ENCODE results near the gene NT5DC1.

DNA sequence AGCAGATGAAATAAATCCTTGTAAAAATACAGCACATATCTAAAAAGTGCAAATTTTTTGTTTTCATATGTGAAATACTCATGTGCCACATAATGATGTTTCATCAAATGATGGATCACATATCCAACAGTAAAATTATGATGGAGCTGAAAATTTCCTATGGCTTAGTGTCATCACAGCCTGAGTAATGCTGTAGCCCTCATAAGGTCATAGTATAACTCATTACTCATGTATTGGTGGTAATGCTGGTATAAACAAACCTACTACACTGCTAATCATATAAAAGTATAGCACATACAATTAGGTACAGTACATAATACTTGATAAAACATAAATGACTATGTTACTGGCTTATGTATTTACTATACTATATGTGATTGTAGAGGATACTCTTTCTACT lies 166.2 kb downstream of the NT5DC1 start:
- TF ChIP-seq, protein P1, sequence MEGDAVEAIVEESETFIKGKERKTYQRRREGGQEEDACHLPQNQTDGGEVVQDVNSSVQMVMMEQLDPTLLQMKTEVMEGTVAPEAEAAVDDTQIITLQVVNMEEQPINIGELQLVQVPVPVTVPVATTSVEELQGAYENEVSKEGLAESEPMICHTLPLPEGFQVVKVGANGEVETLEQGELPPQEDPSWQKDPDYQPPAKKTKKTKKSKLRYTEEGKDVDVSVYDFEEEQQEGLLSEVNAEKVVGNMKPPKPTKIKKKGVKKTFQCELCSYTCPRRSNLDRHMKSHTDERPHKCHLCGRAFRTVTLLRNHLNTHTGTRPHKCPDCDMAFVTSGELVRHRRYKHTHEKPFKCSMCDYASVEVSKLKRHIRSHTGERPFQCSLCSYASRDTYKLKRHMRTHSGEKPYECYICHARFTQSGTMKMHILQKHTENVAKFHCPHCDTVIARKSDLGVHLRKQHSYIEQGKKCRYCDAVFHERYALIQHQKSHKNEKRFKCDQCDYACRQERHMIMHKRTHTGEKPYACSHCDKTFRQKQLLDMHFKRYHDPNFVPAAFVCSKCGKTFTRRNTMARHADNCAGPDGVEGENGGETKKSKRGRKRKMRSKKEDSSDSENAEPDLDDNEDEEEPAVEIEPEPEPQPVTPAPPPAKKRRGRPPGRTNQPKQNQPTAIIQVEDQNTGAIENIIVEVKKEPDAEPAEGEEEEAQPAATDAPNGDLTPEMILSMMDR (IDR thresholded peaks at IDR 0.05): no peak
- TF ChIP-seq POLR2A (IDR thresholded peaks at IDR 0.05): no peak
